AG10803 (cell line): ENCODE measurements around the gene KLF9.

Source experiments
- DNase-seq: peaks from one replicate; pipeline ENCODE4 v3.0.0; 2010; ENCODE audit warnings: low read depth
- H3K4me3 ChIP-seq: 2 replicates; pipeline ENCODE4 v1.5.1; 2011; ENCODE audit warnings: mild to moderate bottlenecking, low read length, control low read depth
- TF ChIP-seq, protein P1 (sequence below): conservative IDR thresholded peaks from 2 replicates; pipeline ENCODE4 v1.5.1; 2011; ENCODE audit warnings: mild to moderate bottlenecking, low read length, control low read depth, inconsistent platforms

Gene KLF9

DNA sequence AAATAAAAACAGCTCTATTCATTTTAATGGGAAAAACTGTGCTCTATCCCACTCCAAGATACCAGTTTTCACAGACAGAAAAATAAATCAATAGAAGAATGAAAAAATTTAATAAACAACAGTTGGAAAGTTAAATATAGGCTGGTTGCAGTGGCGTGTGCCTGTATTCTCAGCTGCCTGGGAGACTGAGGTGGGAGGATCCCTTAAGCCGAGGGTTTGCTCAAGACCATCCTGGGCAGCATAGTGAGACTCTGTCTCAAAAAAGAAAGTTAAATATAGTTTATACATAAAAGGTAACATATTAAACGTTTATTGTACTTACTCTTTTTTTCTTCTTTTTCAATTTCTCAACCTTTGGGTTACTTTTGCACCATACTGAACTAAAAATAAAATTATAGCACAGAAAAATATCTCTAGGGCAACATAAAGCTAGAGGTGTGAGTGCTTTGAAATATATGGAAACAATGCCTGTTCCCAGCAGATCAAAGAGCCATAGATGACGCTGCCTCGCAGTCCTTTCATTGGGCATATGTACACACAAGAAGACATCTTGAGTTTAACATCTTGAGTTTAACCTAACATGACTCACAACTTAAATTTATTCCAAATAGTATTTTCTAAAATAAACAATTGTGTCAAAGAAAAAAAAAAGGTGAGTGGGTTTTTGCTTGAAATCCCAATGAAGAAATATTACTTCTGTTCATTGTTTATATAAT, 25.7 kb upstream of the KLF9 start:
- TF ChIP-seq, protein P1, sequence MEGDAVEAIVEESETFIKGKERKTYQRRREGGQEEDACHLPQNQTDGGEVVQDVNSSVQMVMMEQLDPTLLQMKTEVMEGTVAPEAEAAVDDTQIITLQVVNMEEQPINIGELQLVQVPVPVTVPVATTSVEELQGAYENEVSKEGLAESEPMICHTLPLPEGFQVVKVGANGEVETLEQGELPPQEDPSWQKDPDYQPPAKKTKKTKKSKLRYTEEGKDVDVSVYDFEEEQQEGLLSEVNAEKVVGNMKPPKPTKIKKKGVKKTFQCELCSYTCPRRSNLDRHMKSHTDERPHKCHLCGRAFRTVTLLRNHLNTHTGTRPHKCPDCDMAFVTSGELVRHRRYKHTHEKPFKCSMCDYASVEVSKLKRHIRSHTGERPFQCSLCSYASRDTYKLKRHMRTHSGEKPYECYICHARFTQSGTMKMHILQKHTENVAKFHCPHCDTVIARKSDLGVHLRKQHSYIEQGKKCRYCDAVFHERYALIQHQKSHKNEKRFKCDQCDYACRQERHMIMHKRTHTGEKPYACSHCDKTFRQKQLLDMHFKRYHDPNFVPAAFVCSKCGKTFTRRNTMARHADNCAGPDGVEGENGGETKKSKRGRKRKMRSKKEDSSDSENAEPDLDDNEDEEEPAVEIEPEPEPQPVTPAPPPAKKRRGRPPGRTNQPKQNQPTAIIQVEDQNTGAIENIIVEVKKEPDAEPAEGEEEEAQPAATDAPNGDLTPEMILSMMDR, result no peak
- DNase-seq, result no peak

DNA sequence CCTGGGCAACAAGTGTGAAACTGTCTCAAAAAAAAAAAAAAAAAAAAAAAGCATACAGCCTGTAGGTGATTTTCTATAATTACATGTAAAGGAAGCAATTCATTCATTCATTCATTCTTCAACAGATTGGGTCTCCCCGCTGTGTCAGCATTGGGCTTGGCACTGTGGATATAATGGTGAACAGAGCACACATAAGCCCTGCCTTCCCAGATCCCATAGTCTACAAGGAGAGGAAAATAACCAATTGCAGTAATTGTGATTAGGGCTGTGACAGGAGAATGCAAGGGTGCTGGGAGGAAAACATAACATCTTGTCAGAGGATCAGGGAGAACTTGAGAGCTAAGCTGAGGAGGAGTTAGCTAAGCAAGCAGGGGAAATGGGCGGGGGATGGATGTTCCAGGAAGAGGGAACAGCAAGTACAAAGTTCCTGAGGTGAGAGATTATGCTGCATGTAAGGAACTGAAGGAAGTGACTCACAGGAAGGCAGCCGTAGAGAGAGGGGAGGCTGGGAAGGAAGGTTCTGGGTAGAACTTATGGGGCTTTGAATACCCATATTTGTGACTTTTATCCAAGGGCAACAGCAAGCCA, 24.0 kb upstream of the KLF9 start:
- peak; percentile 28 for DNase-seq
- H3K4me3 ChIP-seq, result no peak overlapping the region
- TF ChIP-seq, protein P1, result no peak

More for the DNA sequence above, 25.7 kb upstream of the KLF9 start:
- no peak overlapping the region for H3K4me3 ChIP-seq

DNA sequence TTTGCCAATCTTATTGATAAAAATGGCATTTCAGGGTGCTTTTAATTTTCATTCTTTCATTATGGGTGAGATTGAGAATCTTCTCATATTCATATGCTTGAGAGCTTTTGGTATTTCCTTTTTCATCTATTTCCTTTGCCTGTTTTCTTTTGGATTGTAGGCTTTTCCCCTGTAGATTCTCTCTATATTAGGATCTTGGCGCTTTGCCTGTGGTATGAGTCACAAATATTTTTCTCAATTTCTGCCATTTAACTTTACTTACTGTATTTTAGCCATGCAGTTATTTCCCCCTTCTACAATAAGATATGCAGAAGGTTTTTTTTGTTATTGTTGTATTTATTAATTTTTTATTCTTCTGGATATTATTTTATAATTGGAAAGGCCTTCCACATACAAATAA, 21.5 kb upstream of the KLF9 start:
- DNase-seq, result peak; percentile 68
- TF ChIP-seq, protein P1, result no peak
- H3K4me3 ChIP-seq, result no peak overlapping the region

DNA sequence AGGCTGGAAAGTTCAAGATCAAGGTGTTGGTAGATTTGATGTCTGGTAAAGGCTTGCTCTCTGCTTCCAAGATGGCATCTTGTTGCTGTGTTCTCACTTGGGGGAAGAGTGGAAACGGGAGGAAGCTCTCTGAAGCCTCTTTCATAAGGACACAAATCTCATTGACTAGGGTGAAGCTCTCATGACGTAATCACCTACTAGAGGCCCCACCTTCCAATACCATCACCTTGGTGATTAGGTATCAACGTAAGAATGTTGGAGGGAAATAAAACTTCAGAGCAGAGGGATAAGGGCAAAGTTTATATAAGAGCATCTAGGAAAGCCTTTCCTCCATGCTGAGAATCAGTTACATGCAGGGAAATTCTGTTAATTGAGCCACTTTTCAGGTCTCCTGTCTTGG, 15.4 kb upstream of the KLF9 start:
- TF ChIP-seq, protein P1, result no peak
- DNase-seq, result no peak
- H3K4me3 ChIP-seq, result no peak overlapping the region

DNA sequence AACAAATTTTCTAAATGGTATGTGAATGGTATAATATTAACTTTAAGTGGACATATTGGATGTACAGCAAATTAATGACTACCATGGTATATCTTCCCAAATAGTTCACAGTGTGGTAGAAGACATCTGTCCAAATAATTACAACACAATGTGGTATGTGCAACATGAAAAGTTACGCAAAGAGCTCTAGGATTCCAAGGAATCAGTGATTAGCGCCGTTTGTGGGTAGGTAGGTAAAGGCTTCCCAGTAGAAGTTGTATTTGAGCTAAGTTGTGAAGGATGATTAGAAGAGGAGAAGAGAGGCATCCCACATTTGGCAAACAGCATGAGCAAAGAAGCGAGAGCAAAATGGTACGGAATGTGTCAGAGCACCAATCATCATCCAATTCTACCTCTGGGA, 14.3 kb upstream of the KLF9 start:
- no peak overlapping the region for H3K4me3 ChIP-seq
- peak; percentile 44 for DNase-seq
- TF ChIP-seq, protein P1, result no peak

- TF ChIP-seq, protein P1, result peak; percentile 31; the same call in 1 of the 2 replicates
- peak; percentile 60 for DNase-seq
- no peak overlapping the region for H3K4me3 ChIP-seq
These were observed 12.9 kb upstream of the KLF9 start for GRCh38 chr9:70427161-70427945.

- TF ChIP-seq, protein P1, result no peak
These were observed 10.7 kb upstream of the KLF9 start for GRCh38 chr9:70425192-70425591.

More at GRCh38 chr9:70425192-70425591, 10.7 kb upstream of the KLF9 start:
- no peak overlapping the region for H3K4me3 ChIP-seq
- DNase-seq, result no peak
